Endothelial cell of coronary artery (primary cell): ENCODE measurements around the gene SLC38A8. TPM values are rescaled to one million over a fixed set of nuclear protein-coding genes. Genes with fewer than 3 reads are reported as not detected.

ENCODE experiments used
- total RNA-seq: library from RNA; depleted of rRNA; stranded (reverse); fragments of >200 nt; gene quantifications from 2 replicates; pipeline ENCODE4 v1.2.3, GENCODE V29; 2014

Gene SLC38A8
- total RNA-seq, result not detected in 2 replicates

DNA sequence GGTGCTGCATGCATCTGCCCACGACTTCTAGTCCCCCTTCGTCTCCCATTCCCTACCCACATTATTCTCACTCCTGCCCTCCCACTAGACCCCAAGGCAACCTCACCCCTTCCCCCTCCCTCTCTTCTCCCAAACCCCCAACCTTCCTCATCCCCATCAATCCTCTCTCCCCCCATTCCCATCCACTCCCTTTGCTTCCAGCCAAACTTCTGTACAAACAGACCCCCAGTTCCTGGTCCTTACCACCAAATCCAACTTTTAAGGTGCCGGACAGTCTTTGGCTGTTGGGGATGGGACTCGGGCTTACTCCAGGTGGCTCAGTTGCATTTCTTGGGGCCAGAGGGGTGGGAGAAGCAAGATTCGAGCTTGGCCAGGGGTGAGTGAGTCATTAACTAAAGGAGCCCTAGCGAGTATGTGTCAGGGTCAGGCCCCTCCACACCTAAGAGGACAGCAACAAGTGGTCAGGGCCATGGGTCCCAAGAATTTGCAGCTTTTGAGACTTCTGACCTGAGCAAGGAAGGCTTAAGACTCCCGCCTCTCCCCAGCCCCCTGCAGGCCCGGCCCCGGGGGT, at the start of gene SLC38A8:
TSS of gene SLC38A8 (minus strand) at position 488 of the 571 bp plus-strand sequence. CDS start 638 bp downstream, outside the sequence.

DNA sequence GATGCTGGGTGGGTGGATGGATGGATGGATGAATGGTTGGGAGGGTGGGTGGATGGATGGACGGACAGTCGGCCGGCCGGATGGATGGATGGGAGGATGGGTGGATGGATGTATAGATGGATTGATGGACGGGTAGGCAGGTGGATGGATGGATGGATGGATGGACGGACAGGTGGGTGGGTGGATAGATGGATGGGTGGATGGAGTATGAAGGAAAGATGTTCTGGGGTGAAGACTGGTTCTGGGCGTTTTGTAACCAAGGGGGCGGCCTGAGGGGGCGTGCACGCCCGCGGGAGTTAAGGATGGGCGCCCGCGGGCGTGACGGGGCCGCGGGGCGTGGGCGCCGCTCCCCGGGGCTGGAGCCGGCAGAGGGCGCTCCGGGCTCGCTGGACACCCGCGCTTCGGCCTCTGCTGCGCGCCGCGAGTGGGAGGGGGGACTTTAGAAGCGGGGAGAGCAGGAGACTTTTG, 74.7 kb downstream of the SLC38A8 start, which contains the start of gene NECAB2:
TSS of gene NECAB2 (plus strand) at position 407 of the 468 bp plus-strand sequence. CDS start 405 bp downstream, outside the sequence.

Other genes starting within 250 kb of the SLC38A8 start
- gene HSBP1, start 234.8 kb downstream of the SLC38A8 start, total RNA-seq, result 132 and 153 TPM in 2 replicates
- gene MLYCD, start 143.7 kb downstream of the SLC38A8 start, total RNA-seq, result 2.0 and 3.2 TPM in 2 replicates
- 1.1 and 1.7 TPM in 2 replicates for gene OSGIN1, start 89.6 kb downstream of the SLC38A8 start, total RNA-seq
- 0.18 TPM in 1 of 2 replicates, not detected in the other for gene NECAB2, start 74.6 kb downstream of the SLC38A8 start, total RNA-seq
- 96.5 and 105 TPM in 2 replicates for gene MBTPS1, start 74.1 kb upstream of the SLC38A8 start, total RNA-seq
- 22.1 and 28.3 TPM in 2 replicates for gene HSDL1, start 102.4 kb upstream of the SLC38A8 start, total RNA-seq
- gene DNAAF1, start 102.5 kb upstream of the SLC38A8 start, total RNA-seq, result 0.09 TPM in 1 of 2 replicates, not detected in the other
- 15.7 and 23.1 TPM in 2 replicates for gene TAF1C, start 144.3 kb upstream of the SLC38A8 start, total RNA-seq
- under 0.01 and 0.18 TPM in 2 replicates for gene ADAD2, start 148.4 kb upstream of the SLC38A8 start, total RNA-seq
- not detected in 2 replicates for gene KCNG4, start 197.2 kb upstream of the SLC38A8 start, total RNA-seq